ENCODE measurements around the gene GALNT4.

DNA sequence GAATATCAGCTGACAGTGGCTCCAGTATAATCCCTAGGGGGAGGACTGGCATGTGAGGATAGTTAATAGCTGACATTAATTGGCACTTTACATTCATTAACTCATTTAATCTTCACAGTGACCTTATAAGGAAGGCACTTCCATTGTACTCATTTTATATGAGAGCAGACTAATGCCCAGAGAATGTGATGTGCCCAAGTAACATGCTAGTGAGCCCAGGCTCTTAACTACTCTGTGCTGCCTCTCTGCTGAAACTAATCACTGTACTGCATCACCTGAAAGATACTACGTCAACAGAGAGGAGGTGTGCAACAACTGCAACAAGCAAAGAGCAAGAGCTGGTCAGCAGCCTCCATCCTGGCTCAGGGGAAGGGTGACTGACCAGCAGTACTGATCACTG lies 40.1 kb downstream of the GALNT4 start:
- TF ChIP-seq, protein P1, sequence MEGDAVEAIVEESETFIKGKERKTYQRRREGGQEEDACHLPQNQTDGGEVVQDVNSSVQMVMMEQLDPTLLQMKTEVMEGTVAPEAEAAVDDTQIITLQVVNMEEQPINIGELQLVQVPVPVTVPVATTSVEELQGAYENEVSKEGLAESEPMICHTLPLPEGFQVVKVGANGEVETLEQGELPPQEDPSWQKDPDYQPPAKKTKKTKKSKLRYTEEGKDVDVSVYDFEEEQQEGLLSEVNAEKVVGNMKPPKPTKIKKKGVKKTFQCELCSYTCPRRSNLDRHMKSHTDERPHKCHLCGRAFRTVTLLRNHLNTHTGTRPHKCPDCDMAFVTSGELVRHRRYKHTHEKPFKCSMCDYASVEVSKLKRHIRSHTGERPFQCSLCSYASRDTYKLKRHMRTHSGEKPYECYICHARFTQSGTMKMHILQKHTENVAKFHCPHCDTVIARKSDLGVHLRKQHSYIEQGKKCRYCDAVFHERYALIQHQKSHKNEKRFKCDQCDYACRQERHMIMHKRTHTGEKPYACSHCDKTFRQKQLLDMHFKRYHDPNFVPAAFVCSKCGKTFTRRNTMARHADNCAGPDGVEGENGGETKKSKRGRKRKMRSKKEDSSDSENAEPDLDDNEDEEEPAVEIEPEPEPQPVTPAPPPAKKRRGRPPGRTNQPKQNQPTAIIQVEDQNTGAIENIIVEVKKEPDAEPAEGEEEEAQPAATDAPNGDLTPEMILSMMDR (IDR thresholded peaks at IDR 0.05) = no peak
- TF ChIP-seq POLR2A (IDR thresholded peaks at IDR 0.05) = no peak

Data from body of pancreas (tissue), 4 donors.